OCI-M2 (cell line): ENCODE data around the gene ALPK3.
"Not testable (repeated sequence)": the region's sequence is repeated elsewhere in the genome, so short reads cannot be mapped to it uniquely, and the experiment has no call there.

ENCODE experiments used
- DNase-seq: peaks from one replicate; lab custom pipeline; 2025; ENCODE audit not compliant: unreplicated experiment; lab: John Stamatoyannopoulos, UW

Gene ALPK3

DNA sequence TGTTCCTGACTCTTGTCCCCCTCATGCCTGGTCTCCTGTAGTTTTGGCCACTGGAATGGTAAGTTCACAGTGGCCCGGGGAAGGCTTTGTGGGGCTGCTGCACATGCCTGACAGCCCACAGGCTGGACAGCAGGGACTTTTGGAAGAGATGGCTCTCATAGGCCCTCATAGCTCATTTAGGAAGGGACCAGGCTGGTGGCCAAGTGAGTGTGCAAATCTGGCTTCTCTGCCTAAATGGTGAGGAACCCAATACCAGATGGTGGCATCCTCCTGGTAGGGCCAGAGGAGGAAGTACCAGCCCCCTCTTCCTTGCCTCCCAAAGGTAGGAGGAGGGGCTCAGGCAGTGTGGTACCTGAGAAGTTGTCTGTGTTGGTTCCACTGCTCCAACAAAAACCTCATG, 25.6 kb downstream of the ALPK3 start:
- no peak for DNase-seq

DNA sequence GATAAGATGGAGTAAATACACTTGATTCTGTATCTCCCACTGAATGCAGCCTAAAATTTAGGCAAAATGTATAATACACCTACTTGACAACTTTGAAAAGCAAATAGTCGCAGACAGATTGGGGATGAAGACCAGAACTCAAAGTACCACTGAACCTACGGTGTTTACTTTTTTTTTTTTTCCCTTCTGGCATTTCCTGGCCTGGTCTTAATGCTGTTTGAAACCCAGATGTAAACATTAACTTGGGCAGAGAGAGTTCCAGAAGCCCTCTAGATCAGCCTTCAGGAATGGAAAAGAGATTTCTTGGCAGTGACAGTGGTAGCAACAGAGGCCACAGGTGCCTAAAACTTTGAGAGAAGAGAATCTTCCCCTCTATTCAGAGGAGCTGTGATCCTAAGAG, 27.8 kb downstream of the ALPK3 start:
- no peak for DNase-seq

DNA sequence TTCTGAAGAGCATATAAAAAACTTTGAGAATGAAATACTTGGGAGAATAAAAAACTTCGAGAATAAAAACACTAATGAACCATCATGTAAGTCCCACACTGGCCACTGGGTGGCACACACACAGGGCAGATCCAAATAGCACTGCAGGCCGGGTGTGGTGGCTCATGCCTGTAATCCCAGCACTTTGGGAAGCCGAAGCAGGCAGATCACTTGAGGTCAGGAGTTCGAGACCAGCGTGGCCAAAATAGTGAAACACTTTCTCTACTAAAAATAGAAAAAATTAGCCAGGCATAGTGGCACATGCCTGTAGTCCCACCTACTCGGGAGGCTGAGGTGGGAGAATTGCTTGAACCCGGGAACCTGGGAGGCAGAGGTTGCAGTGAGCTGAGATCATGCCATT, 28.5 kb downstream of the ALPK3 start:
- DNase-seq, result not testable (repeated sequence)

DNA sequence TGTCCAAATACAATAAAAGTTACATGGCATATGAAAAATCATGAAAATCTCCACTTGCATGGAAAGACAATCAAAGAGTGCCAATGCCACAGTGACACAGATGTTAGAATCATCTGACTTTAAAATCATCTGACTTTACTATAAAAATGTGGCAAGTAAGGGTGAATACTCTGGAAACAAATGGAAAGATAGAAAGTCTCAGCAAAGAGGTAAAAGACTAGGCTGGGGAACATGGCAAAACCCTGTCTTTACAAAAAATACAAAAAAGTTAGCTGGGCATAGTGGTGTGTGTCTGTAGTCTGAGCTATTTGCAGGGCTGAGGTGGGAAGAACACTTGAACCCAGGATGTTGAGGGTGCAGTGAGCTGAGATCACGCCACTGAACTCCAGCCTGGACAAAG, 29.1 kb downstream of the ALPK3 start:
- DNase-seq, result no peak

DNA sequence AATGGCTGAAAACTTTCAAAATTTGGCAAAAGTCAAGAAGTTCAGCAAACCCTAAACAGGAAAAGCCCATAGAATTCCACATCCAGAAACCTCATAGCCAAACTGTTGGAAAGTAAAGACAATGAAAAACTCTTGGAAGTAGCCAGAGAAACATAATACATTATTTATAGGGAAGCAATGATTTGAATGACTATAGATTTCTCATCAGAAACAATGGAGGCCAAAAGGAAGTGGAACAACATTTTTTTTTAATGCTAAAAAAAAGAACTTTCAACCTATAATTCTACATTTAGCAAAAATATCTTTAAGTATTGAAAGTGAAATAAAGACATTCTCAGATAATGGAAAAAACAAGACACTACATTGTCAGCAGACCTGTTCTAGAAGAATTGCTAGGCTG, 30.2 kb downstream of the ALPK3 start:
- DNase-seq, result no peak

DNA sequence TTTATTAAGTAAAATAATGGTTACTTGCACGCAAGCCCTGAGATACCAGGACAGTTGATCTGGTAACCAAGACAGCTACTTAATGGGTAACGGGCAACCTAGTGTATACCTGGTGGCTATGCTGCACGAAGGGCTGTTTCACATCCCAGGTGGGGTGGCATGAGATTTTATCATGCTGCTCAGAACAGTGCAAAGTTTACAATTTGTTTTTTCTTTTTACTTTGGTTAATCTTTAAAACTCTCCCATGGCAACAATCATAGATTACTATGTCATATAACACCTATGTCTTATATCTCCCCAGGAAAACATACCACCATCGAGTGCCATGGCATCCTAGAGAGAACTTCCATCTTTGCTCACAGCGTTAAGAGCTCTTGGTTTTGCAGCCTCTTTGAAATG, 35.1 kb downstream of the ALPK3 start:
- DNase-seq, result no peak

DNA sequence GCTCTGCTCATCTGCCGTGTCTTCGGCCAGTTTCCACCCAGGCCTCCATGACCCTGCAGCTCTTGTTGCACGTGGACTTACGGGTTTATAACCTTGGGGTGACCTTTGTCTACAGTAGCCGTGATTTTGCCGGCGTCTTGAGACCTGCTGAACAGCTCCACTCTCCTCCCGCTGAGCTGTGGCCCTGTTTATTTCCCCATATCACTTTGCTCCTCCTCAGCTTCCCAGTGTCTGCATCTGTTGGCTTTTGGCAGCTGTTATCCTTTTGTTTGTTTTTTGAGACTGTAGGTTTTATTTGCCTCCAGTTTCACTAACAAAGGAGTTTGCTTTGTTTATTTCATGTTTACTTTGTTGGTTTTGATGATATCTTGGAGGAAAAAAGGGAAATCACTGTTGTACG, 38.0 kb downstream of the ALPK3 start:
- no peak for DNase-seq

DNA sequence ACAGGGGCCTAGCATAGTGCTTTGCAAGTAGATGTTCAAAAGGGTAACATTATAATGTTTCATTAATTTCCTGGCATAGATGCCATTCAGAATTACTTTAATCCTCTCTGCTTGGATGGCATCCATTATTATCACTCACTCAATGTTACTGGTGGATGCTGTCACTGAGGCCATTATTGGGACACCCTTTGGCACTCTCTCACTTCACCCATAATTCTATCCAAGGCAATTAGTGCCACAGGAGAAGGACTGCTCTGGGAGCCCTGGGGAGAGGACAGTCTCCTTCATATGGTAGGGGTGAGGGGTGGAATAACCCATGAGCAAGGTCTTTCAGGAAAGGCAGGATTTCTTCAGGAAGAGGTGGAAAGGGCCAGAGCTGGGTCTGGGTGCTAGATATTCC, 38.6 kb downstream of the ALPK3 start:
- no peak for DNase-seq

DNA sequence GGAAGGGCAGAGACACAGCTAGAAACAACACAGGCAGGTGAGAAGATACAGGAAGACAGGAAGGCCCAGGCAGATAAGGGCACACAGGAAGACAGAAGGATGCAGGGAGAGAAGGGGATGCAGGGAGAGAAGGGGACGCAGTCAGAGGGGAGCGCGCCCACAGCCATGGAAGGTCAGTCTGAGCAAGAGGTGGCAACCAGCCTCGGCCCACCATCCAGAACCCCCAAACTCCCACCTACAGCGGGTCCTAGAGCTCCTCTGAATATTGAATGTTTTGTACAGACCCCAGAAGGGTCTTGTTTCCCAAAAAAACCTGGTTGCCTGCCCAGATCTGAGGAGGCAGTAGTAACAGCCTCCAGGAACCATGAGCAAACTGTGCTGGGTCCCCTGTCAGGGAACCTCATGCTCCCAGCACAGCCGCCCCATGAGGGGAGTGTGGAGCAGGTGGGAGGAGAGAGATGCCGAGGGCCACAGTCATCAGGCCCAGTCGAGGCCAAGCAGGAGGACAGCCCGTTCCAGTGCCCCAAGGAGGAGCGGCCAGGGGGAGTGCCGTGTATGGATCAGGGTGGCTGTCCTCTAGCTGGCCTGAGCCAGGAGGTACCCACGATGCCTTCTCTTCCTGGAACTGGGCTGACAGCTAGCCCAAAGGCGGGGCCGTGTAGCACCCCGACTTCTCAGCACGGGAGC, 39.7 kb downstream of the ALPK3 start:
- no peak for DNase-seq

DNA sequence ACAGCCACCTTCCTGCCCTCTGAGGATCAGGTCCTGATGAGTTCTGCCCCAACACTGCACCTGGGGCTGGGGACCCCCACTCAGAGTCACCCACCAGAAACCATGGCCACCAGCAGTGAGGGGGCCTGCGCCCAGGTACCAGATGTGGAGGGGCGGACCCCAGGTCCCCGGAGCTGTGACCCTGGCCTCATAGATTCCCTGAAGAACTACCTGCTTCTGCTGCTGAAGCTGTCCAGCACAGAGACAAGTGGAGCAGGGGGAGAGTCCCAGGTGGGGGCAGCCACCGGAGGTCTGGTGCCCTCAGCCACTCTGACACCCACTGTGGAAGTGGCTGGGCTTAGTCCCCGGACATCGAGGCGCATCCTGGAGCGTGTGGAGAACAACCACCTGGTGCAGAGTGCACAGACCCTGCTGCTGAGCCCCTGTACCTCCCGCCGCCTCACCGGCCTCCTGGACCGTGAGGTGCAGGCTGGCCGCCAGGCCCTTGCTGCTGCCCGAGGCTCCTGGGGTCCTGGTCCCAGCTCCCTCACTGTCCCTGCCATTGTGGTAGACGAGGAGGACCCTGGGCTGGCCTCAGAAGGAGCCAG, 40.4 kb downstream of the ALPK3 start:
- no peak for DNase-seq

DNA sequence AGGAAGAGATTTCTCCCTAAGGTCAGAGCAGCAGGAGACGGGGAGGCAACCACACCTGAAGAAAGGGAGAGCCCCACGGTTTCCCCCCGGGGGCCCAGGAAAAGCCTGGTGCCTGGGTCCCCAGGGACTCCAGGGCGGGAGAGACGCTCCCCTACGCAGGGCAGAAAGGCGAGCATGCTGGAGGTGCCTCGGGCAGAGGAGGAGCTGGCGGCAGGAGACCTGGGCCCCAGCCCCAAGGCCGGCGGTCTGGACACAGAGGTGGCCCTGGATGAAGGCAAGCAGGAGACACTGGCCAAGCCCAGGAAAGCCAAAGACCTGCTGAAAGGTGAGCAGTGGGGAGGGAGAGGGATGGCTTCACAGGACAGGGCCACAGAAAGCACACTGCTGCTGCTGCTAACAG, 41.1 kb downstream of the ALPK3 start:
- no peak for DNase-seq

DNA sequence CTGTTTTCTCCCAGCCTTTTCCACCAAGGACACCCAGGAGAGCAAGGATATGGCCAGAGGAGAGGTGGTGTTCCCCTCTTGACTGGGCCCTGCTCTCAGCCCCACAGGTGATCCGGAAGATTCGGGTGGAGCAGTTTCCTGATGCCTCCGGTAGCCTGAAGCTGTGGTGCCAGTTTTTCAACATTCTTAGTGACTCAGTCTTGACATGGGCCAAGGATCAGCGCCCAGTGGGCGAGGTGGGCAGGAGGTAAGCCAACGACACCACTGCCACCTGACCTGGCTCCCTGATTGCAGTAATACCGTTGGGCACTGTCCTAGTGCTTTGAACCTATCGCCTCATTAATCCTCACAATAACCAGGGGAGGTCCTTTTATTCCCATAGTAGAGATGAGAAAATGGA, 42.0 kb downstream of the ALPK3 start:
- no peak for DNase-seq

DNA sequence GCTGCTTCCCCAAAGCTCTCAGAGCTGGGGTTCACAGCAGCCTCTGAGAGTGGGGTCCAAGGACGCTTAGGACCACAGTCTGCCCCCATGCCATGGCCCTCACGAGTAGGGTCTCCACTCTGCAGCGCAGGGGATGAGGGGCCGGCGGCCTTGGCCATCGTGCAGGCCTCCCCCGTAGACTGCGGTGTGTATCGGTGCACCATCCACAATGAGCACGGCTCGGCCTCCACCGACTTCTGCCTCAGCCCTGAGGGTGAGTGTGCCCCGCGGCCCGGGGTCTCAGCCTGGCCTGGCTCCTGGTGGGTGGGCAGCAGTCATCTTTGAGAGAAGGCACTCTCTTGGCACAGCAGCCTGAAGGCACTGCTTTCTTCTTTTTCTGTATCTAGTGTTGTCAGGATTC, 42.5 kb downstream of the ALPK3 start:
- no peak for DNase-seq

DNA sequence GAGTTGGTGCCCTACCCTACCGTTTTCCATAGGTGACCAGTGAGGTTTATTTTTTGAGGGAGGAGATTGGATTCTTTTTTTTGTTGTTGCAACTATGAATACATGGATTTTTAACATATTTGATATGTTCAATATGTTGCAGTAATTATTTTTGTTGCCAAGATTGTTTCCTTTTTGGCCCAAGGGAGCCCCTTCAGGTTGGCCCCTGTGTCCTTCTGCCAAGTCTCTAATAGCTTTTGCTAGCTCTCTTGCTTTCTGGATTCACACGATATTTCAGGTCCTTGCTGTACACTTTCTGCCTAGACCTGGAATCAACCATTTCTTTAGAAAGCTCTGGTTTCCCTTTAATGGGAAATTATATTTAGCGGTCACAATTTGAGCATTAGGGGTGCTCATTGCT, 44.6 kb downstream of the ALPK3 start:
- no peak for DNase-seq

DNA sequence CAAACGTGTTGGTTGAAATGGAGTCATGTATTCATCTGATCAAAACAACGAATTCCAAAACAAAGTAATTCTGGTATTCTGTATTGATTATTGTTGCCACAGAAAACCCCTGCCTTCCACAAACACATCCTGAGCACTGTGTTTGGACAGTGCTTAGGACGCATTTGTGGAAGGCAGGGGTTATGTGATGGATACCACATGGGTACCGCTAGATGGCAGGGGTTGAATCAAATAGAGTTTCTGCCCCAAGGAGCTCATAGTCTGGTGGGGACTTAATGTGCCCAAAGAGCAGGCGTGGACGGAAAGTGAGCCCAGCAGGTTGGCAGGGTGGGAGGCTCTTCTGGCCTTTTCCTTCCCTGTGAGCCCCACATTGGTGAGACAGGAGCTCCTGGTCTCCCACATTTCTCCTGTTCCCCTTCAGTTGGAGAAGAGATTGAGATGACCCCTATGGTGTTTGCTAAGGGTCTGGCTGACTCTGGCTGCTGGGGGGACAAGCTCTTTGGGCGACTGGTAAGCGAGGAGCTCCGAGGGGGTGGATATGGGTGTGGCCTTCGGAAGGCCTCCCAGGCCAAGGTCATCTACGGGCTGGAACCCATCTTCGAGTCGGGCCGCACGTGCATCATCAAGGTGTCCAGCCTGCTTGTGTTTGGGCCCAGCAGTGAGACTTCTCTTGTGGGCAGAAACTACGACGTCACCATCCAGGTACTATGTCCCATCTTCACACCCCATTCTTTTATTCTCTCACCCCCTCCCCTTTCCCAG, 45.2 kb downstream of the ALPK3 start:
- DNase-seq, result no peak

DNA sequence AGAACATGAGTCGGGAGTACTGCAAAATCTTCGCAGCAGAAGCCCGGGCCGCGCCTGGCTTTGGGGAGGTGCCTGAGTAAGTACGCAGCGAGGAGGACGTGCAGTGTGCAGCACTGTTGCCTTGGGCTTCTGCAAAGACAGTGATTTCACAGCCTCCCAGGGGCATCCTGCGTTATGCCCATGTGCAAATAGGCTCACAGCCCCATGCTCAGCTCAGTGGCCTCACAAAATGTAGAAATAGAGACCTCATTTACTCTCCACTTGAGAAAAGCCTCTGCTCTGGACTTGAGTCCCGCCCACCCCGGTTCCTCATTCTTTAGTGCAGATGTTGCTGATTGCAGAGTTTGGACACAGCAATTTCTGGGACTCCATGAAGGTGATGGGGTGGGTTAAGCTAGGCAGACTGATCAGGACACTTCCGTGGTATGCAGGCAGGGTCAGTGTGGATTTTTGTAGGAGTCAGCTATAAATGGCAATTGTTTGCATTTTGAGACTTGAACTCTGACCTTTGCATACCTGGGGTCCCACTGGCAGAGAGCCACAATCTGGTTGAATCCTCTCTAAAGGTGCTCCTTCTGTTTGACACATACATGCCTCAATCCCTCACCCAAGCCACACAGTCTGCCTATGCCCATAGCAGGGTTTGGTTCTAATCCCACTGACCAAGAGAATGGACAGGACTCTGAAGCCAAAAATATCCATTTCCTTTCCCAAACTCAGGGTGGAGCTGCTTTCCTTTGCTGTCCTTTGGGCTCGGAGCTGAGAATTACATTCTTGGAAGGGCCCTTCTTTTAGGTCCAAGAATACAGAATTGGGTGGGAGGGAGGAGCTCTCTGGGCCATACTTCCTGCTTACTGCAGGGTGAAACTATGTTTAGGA, 46.6 kb downstream of the ALPK3 start:
- DNase-seq, result no peak

DNA sequence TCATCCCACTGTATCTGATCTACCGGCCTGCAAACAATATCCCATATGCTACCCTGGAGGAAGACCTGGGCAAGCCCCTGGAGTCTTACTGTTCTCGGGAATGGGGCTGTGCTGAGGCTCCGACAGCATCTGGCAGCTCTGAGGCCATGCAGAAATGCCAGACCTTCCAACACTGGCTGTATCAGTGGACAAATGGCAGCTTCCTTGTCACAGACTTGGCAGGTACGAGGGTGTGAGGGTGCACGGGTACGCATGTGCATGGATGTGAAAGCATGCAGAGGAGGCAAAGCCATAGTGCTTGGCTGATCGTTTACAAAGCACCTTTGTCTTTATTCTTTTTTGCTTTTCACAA, 47.3 kb downstream of the ALPK3 start:
- DNase-seq, result no peak

DNA sequence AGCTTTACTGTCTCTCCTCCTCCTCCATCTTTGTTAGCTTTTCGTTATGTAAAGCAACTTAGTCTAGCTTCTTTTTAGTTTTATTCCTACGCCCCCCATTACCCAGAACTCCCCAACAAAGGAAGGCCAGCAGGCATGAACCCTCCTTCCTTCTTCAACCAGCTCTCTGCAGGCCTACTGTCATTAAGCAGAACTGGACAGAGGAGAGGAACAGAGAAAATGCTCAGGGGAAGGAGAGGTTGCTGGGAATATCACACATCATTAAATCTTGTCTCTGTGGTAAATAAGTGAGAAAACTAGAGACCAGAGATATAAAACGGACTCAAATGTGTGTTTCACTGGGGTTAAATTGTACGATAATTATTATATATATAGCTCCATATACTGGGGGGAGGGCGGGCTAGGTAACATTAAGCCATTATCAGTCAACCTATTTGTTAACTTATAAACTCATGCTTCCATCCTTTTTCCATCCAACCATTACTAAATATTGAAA, 48.0 kb downstream of the ALPK3 start:
- no peak for DNase-seq

DNA sequence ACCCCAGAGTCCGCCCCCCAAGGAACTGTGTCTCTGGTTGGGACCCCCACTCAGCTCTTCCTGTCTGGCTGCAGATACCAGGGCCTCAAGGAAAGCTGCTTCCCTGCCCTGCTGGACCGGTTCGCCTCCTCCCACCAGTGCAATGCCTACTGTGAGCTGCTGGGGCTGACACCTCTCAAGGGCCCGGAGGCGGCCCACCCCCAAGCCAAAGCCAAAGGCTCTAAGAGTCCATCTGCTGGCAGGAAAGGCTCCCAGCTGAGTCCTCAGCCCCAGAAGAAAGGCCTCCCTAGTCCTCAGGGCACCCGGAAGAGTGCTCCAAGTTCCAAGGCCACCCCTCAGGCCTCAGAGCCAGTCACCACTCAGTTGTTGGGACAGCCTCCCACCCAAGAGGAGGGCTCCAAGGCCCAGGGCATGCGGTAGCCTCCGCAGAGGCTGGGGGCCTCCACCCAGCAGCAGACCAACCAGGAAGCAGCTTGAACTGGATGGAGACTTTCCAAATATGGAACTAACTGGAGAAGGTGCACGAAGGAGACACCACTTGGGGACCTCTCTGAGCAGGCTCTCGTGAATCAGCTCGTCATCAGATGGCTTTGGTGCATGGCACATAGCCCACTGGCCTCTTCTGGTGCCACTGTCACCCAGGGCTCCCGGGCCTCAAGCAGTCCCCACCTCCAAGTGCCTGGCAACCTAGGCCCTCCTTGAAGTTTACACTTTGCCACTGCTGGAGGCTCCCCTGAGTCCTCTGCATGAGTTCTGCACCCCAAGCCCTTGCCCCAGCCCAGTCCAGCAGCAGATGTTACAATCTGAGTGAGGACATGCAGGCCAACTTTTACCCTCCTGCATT, 51.1 kb downstream of the ALPK3 start:
- DNase-seq, result no peak

DNA sequence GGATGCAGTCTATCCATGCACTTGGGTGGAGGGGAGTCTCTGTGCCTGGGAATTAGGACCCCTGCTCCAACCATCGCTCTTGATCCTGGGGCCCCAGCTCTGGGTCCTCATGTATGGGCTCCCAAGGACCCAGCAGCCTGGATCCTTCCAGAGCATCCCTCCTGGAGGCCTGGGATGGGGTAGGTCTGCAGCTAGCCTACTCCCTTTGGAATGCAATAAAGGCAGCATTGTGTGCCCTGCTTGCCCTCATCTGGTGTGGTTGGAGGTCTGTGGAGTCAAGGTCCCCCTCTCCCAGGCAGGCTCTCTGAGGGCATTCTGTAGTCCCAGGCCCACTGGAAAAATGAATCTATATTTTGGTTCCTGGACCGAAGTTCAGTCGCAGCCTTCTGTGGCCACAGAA, 52.4 kb downstream of the ALPK3 start:
- no peak for DNase-seq
